Calu3 (cell line): ENCODE data around the gene ROPN1. TPM values are rescaled to one million over a fixed set of nuclear protein-coding genes. Genes with fewer than 3 reads are reported as not detected.

ENCODE experiments used
- BruUV-seq: library from RNA; stranded (reverse); fragments of 400-500 nt; replicated peaks from 2 replicates; lab custom pipeline; 2021; lab: Mats Ljungman, UMichigan
- CTCF ChIA-PET: fragments of 300-600 bp; sonication (Branson Sonifier 250); formaldehyde crosslinking; loops from one replicate; lab custom pipeline; 2022; ENCODE audit warnings: antibody characterized with exemption; lab: Charles Lee
- DNase-seq: peaks from one replicate; pipeline ENCODE4 v3.0.0; 2022
- H3K27ac Mint-ChIP-seq: one replicate; pipeline ENCODE4 v1.8.0; 2022; ENCODE audit warnings: mixed read lengths; ENCODE audit not compliant: unreplicated experiment
- H3K27me3 Mint-ChIP-seq: one replicate; pipeline ENCODE4 v1.8.0; 2022; ENCODE audit warnings: mixed read lengths; ENCODE audit not compliant: unreplicated experiment
- H3K36me3 Mint-ChIP-seq: one replicate; pipeline ENCODE4 v1.8.0; 2022; ENCODE audit warnings: mild to moderate bottlenecking, moderate library complexity, mixed read lengths; ENCODE audit not compliant: insufficient read depth, unreplicated experiment
- H3K4me1 Mint-ChIP-seq: one replicate; pipeline ENCODE4 v1.8.0; 2022; ENCODE audit warnings: mild to moderate bottlenecking, low read depth, mixed read lengths; ENCODE audit not compliant: unreplicated experiment
- H3K4me3 Mint-ChIP-seq: one replicate; pipeline ENCODE4 v1.8.0; 2022; ENCODE audit warnings: mild to moderate bottlenecking, low read depth, moderate library complexity, mixed read lengths; ENCODE audit not compliant: unreplicated experiment
- H3K9me3 Mint-ChIP-seq: one replicate; pipeline ENCODE4 v1.8.0; 2022; ENCODE audit warnings: low read depth, mixed read lengths; ENCODE audit not compliant: unreplicated experiment
- CTCF ChIP-seq: fragments of 200-600 bp; IDR thresholded peaks from one replicate; pipeline ENCODE4 v1.8.0; 2022; ENCODE audit warnings: antibody characterized with exemption; ENCODE audit not compliant: unreplicated experiment
- intact Hi-C: fragments of 100-400 bp; cut with micrococcal nuclease; formaldehyde crosslinking; loops from one replicate; pipeline ENCODE4 v1.10.0; 2022; ENCODE audit not compliant: unreplicated experiment
- total RNA-seq: library from RNA; stranded (reverse); gene quantifications from 2 replicates; pipeline ENCODE4 v1.2.3, GENCODE V29; 2022

Gene ROPN1
- total RNA-seq, 1 experiment from 2014 or later, result not detected

- H3K4me1 Mint-ChIP-seq, result peaks cover 10% of the 10 kb centered on the region
- CTCF ChIA-PET, result no interaction called here
These were observed 42.9 kb upstream of the ROPN1 start for GRCh38 chr3:124034844-124035152.

GRCh38 chr3:124034016-124034843 lies 42.3 kb upstream of the ROPN1 start:
- peaks cover 38% of the 10 kb centered on the region for H3K27me3 Mint-ChIP-seq
- DNase-seq, result no peak
- no peak for TF ChIP-seq CTCF
- CTCF ChIA-PET, result interaction anchor here (0.6 to 1.4 kb wide), 4 partner anchors 21 to 416 kb away, joined by 3 to 8 read pairs (median 4); no protein-coding TSS in a partner anchor
- no peak overlapping the region for H3K27ac Mint-ChIP-seq
- intact Hi-C loops, result no loop called here
- no TSS peak for BruUV-seq
- H3K36me3 Mint-ChIP-seq, result no peaks in the 10 kb centered on the region
- peak overlapping the region; percentile 62 for H3K4me3 Mint-ChIP-seq
- H3K4me1 Mint-ChIP-seq, result peaks cover 10% of the 10 kb centered on the region
- H3K9me3 Mint-ChIP-seq, result no peaks in the 10 kb centered on the region

More at GRCh38 chr3:124034844-124035152, 42.9 kb upstream of the ROPN1 start:
- H3K27ac Mint-ChIP-seq, result no peak overlapping the region
- DNase-seq, result no peak
- BruUV-seq, result no TSS peak
- no peaks in the 10 kb centered on the region for H3K9me3 Mint-ChIP-seq
- H3K4me3 Mint-ChIP-seq, result no peak overlapping the region
- no peak for TF ChIP-seq CTCF
- H3K36me3 Mint-ChIP-seq, result no peaks in the 10 kb centered on the region
- H3K27me3 Mint-ChIP-seq, result peaks cover 33% of the 10 kb centered on the region
- intact Hi-C loops, result no loop called here

- intact Hi-C loops, result no loop called here
- peak; percentile 13 for TF ChIP-seq CTCF
- Mint-ChIP-seq H3K4me3 (peak within 1 kb of the TSS; percentile 62), H3K4me1 (peaks cover 10% of the 10 kb centered on the region), H3K36me3 (no peaks in the 10 kb centered on the region), H3K27ac (peak within 1 kb of the TSS; percentile 29), H3K27me3 (peaks cover 44% of the 10 kb centered on the region), H3K9me3 (no peaks in the 10 kb centered on the region)
- BruUV-seq, result no TSS peak
- DNase-seq, result no peak
- CTCF ChIA-PET, result interaction anchor here (0.5 to 1.5 kb wide), 14 partner anchors 14 to 417 kb away, joined by 3 to 8 read pairs (median 4); no protein-coding TSS in a partner anchor
These were observed 41.6 kb upstream of the ROPN1 start, which contains the start of gene KALRN for GRCh38 chr3:124033360-124034015. Gene KALRN (plus strand): TSS chr3:124033369.

GRCh38 chr3:124032881-124033359 lies 41.0 kb upstream of the ROPN1 start:
- peak; percentile 77 for TF ChIP-seq CTCF
- H3K4me1 Mint-ChIP-seq, result peaks cover 10% of the 10 kb centered on the region
- no peaks in the 10 kb centered on the region for H3K9me3 Mint-ChIP-seq
- intact Hi-C loops, result no loop called here
- H3K4me3 Mint-ChIP-seq, result peak overlapping the region; percentile 62
- peaks cover 46% of the 10 kb centered on the region for H3K27me3 Mint-ChIP-seq
- H3K27ac Mint-ChIP-seq, result no peak overlapping the region
- peak; percentile 88 for DNase-seq
- BruUV-seq, result no TSS peak
- CTCF ChIA-PET, result interaction anchor here (0.5 to 1.5 kb wide), 14 partner anchors 13 to 396 kb away, joined by 3 to 8 read pairs (median 4); no protein-coding TSS in a partner anchor
- H3K36me3 Mint-ChIP-seq, result no peaks in the 10 kb centered on the region
